H9 (cell line): ENCODE data around the gene PNPLA1. TPM values are rescaled to one million over a fixed set of nuclear protein-coding genes. Genes with fewer than 3 reads are reported as not detected.

Experiments used
- DNase-seq: peaks from one replicate; pipeline ENCODE4 v3.0.0-alpha.2; 2017
- H2AFZ ChIP-seq: one replicate; pipeline ENCODE4 v1.6.1; 2013; ENCODE audit warnings: mild to moderate bottlenecking, low read length, control low read depth, moderate library complexity
- H2AK5ac ChIP-seq: 2 replicates; pipeline ENCODE4 v1.6.1; 2013; ENCODE audit warnings: low read length, control low read depth, mixed read lengths; ENCODE audit not compliant: insufficient read length
- H2BK120ac ChIP-seq: one replicate; pipeline ENCODE4 v1.6.1; 2013; ENCODE audit warnings: low read depth, mild to moderate bottlenecking, low read length, control low read depth, inconsistent platforms; ENCODE audit not compliant: poor library complexity, severe bottlenecking
- H2BK12ac ChIP-seq: 2 replicates; pipeline ENCODE4 v1.6.1; 2013; ENCODE audit warnings: low read length, control low read depth, mixed read lengths, low read depth; ENCODE audit not compliant: insufficient read length
- H2BK15ac ChIP-seq: 2 replicates; pipeline ENCODE4 v1.6.1; 2013; ENCODE audit warnings: low read depth, low read length, control low read depth
- H2BK20ac ChIP-seq: one replicate; pipeline ENCODE4 v1.6.1; 2013; ENCODE audit warnings: low read depth, mild to moderate bottlenecking, low read length, control low read depth, inconsistent platforms; ENCODE audit not compliant: poor library complexity, severe bottlenecking
- H2BK5ac ChIP-seq: 2 replicates; pipeline ENCODE4 v1.6.1; 2013; ENCODE audit warnings: low read length, control low read depth, mixed read lengths; ENCODE audit not compliant: insufficient read length
- H3K14ac ChIP-seq: 2 replicates; pipeline ENCODE4 v1.6.1; 2013; ENCODE audit warnings: low read length, control low read depth; ENCODE audit not compliant: insufficient read depth
- H3K18ac ChIP-seq: 2 replicates; pipeline ENCODE4 v1.6.1; 2013; ENCODE audit warnings: low read depth, mild to moderate bottlenecking, mixed read lengths, low read length, control low read depth; ENCODE audit not compliant: insufficient read length
- H3K23ac ChIP-seq: 2 replicates; pipeline ENCODE4 v1.6.1; 2013; ENCODE audit warnings: low read length, control low read depth, mixed read lengths, low read depth; ENCODE audit not compliant: insufficient read length
- H3K23me2 ChIP-seq: 2 replicates; pipeline ENCODE4 v1.6.1; 2013; ENCODE audit warnings: low read depth, mild to moderate bottlenecking, mixed read lengths, low read length, control low read depth; ENCODE audit not compliant: insufficient read length, poor library complexity, severe bottlenecking
- H3K27ac ChIP-seq: 2 replicates; pipeline ENCODE4 v1.5.1; 2013; ENCODE audit warnings: low read length, control low read depth, mixed read lengths, low read depth; ENCODE audit not compliant: insufficient read length
- H3K27me3 ChIP-seq: 2 replicates; pipeline ENCODE4 v1.6.1; 2013; ENCODE audit warnings: low read length, control low read depth, inconsistent platforms; ENCODE audit not compliant: insufficient read depth
- H3K4ac ChIP-seq: 2 replicates; pipeline ENCODE4 v1.6.1; 2013; ENCODE audit warnings: low read depth, mild to moderate bottlenecking, control low read depth, inconsistent platforms, low read length, moderate library complexity
- H3K4me1 ChIP-seq: 2 replicates; pipeline ENCODE4 v1.6.1; 2013; ENCODE audit warnings: low read length, control low read depth, inconsistent platforms; ENCODE audit not compliant: insufficient read depth
- H3K4me2 ChIP-seq: 2 replicates; pipeline ENCODE4 v1.6.1; 2013; ENCODE audit warnings: low read length, control low read depth, mixed read lengths; ENCODE audit not compliant: insufficient read length, insufficient read depth
- H3K56ac ChIP-seq: 2 replicates; pipeline ENCODE4 v1.6.1; 2013; ENCODE audit warnings: low read depth, mild to moderate bottlenecking, mixed read lengths, low read length, control low read depth; ENCODE audit not compliant: insufficient read length
- H3K79me1 ChIP-seq: 2 replicates; pipeline ENCODE4 v1.6.1; 2013; ENCODE audit warnings: low read depth, mild to moderate bottlenecking, moderate library complexity, low read length, control low read depth, inconsistent platforms; ENCODE audit not compliant: insufficient read depth, poor library complexity, severe bottlenecking
- H3K79me2 ChIP-seq: 2 replicates; pipeline ENCODE4 v1.6.1; 2013; ENCODE audit warnings: low read length, control low read depth, inconsistent platforms; ENCODE audit not compliant: insufficient read depth
- H3K9ac ChIP-seq: 2 replicates; pipeline ENCODE4 v1.6.1; 2013; ENCODE audit warnings: low read length, control low read depth, mixed read lengths; ENCODE audit not compliant: insufficient read length; ENCODE audit errors: extremely low read depth
- H3K9me3 ChIP-seq: one replicate; pipeline ENCODE4 v1.6.1; 2013; ENCODE audit warnings: low read depth, low read length, inconsistent platforms; ENCODE audit not compliant: control insufficient read depth
- H3T11ph ChIP-seq: one replicate; pipeline ENCODE4 v1.6.1; 2013; ENCODE audit warnings: mild to moderate bottlenecking, low read length, control low read depth, inconsistent platforms
- H4K20me1 ChIP-seq: one replicate; pipeline ENCODE4 v1.6.1; 2013; ENCODE audit not compliant: control insufficient read depth, insufficient read length, insufficient read depth
- H4K5ac ChIP-seq: 2 replicates; pipeline ENCODE4 v1.6.1; 2013; ENCODE audit warnings: low read depth, mild to moderate bottlenecking, mixed read lengths, low read length, control low read depth; ENCODE audit not compliant: insufficient read length
- H4K8ac ChIP-seq: replicated peaks from 2 replicates; pipeline ENCODE4 v1.6.1; 2013; ENCODE audit warnings: low read length, control low read depth, mixed read lengths, low read depth; ENCODE audit not compliant: insufficient read length
- H4K91ac ChIP-seq: 2 replicates; pipeline ENCODE4 v1.6.1; 2013; ENCODE audit warnings: low read depth, mild to moderate bottlenecking, moderate library complexity, mixed read lengths, low read length, control low read depth; ENCODE audit not compliant: insufficient read length
- H3K27ac Mint-ChIP-seq, 3 experiments: 2 replicates in 2 of 3; 3 replicates in 1 of 3; pipeline ENCODE4 v1.8.0; 2020 to 2021; ENCODE audit warnings: mixed read lengths in 3 of 3, mild to moderate bottlenecking in 1 of 3, moderate library complexity in 1 of 3
- H3K27me3 Mint-ChIP-seq: 2 replicates; pipeline ENCODE4 v1.8.0; 2021; ENCODE audit warnings: low read depth, mild to moderate bottlenecking, moderate library complexity, mixed read lengths
- H3K36me3 Mint-ChIP-seq, 3 experiments: 2 replicates in 2 of 3; 3 replicates in 1 of 3; pipeline ENCODE4 v1.8.0; 2020 to 2021; ENCODE audit warnings: low read depth in 3 of 3, mixed read lengths in 3 of 3; ENCODE audit not compliant: insufficient read depth in 1 of 3
- H3K4me1 Mint-ChIP-seq, 2 experiments: 2 replicates each; pipeline ENCODE4 v1.8.0; 2020; ENCODE audit warnings: mixed read lengths in 2 of 2
- H3K4me3 Mint-ChIP-seq, 2 experiments: 2 replicates in 1 of 2; 3 replicates in 1 of 2; pipeline ENCODE4 v1.8.0; 2020 to 2021; ENCODE audit warnings: mild to moderate bottlenecking in 2 of 2, mixed read lengths in 2 of 2, moderate library complexity in 1 of 2
- H3K9me3 Mint-ChIP-seq, 2 experiments: 2 replicates in 1 of 2; 3 replicates in 1 of 2; pipeline ENCODE4 v1.8.0; 2020; ENCODE audit warnings: mild to moderate bottlenecking in 2 of 2, mixed read lengths in 2 of 2, moderate library complexity in 1 of 2
- CTCF ChIP-seq: fragments of 200-600 bp; sonication (generic); conservative IDR thresholded peaks from 3 replicates; pipeline ENCODE4 v1.8.0; 2021; ENCODE audit warnings: antibody characterized with exemption, mild to moderate bottlenecking
- WGBS: extraction: QIAGEN DNeasy Blood & Tissue Kit; methylation state at CpG from one replicate; pipeline ENCODE4 v1.1.7; 2013; ENCODE audit warnings: missing lambda C conversion rate, low lambda C conversion rate, mixed read lengths; ENCODE audit not compliant: insufficient read length; ENCODE audit errors: extremely low coverage; 5-methylcytosine and 5-hydroxymethylcytosine counted together
- total RNA-seq: library from RNA; stranded (reverse); gene quantifications from 2 replicates; pipeline ENCODE4 v1.2.1, GENCODE V29; 2021

PNPLA1 gene
- total RNA-seq, 1 experiment from 2014 or later = 0.09 TPM

GRCh38 chr6:36327226-36327918 is 57.5 kb downstream of the PNPLA1 start:
- Histone ChIP-seq H3K4me1 (no peaks in the 10 kb centered on the region), H4K20me1 (no peaks in the 10 kb centered on the region), H3K9ac (no peak overlapping the region), H3T11ph (no peak overlapping the region), H2BK20ac (no peak overlapping the region), H4K8ac (no peak overlapping the region), H3K14ac (no peak overlapping the region), H3K4me2 (no peak overlapping the region), H3K18ac (no peak overlapping the region), H3K9me3 (no peaks in the 10 kb centered on the region), H2BK15ac (no peak overlapping the region), H2BK12ac (no peak overlapping the region), H2BK5ac (no peak overlapping the region), H4K91ac (no peak overlapping the region), H3K4ac (no peak overlapping the region), H3K27me3 (no peaks in the 10 kb centered on the region), H3K23me2 (no peaks in the 10 kb centered on the region), H4K5ac (no peak overlapping the region), H2AK5ac (no peak overlapping the region), H3K79me2 (no peaks in the 10 kb centered on the region), H3K27ac (no peak overlapping the region), H2AFZ (no peak overlapping the region), H2BK120ac (no peak overlapping the region), H3K79me1 (no peaks in the 10 kb centered on the region), H3K23ac (no peak overlapping the region), H3K56ac (no peak overlapping the region)
- no CpG with 5 or more reads among the region's 6 CpGs for WGBS
- H3K36me3 Mint-ChIP-seq = no peaks in the 10 kb centered on the region
- H3K27me3 Mint-ChIP-seq = peaks cover 9% of the 10 kb centered on the region
- TF ChIP-seq CTCF = no peak
- H3K9me3 Mint-ChIP-seq = no peaks in the 10 kb centered on the region; a peak in 1 of 5 replicates
- no peak overlapping the region for H3K27ac Mint-ChIP-seq
- DNase-seq = peak; percentile 41
- no peak overlapping the region for H3K4me3 Mint-ChIP-seq
- peaks cover 26 to 47% of the 10 kb centered on the region in 2 experiments for H3K4me1 Mint-ChIP-seq
